ENCODE measurements around the gene RNH1. TPM values are rescaled to one million over a fixed set of nuclear protein-coding genes. Genes with fewer than 3 reads are reported as not detected.

Gene RNH1
- total RNA-seq, 4 donors from 2014 or later, result 243 to 354 (median 264) TPM

- Histone ChIP-seq H3K9me3 (no peaks in the 10 kb centered on the region), H3K27me3 (no peaks in the 10 kb centered on the region), H3K36me3 (peaks cover 0 to 39% of the 10 kb centered on the region in 2 donors), H3K4me3 (no peak overlapping the region), H3K4me1 (peaks cover 0 to 32% (median 16%) of the 10 kb centered on the region in 3 donors), H3K27ac (no peak overlapping the region)
- TF ChIP-seq POLR2AphosphoS5 (IDR thresholded peaks at IDR 0.05) (no peak), EP300 (IDR thresholded peaks at IDR 0.05) (no peak), POLR2A (IDR thresholded peaks at IDR 0.05) (no peak), CTCF (IDR thresholded peaks at IDR 0.05) (no peak)
- WGBS, 2 donors (ENCODE audit: low coverage in 1 of 2), result no CpG with 5 or more reads among the region's 28 CpGs
- ATAC-seq, result no peak
Measured at GRCh38 chr11:530960-531831, 24.2 kb upstream of the RNH1 start.

GRCh38 chr11:529728-530411, 22.8 kb upstream of the RNH1 start:
- Histone ChIP-seq H3K36me3 (peaks cover 0 to 39% of the 10 kb centered on the region in 2 donors), H3K4me1 (peaks cover 0 to 27% (median 13%) of the 10 kb centered on the region in 3 donors), H3K27ac (no peak overlapping the region), H3K9me3 (no peaks in the 10 kb centered on the region), H3K27me3 (no peaks in the 10 kb centered on the region), H3K4me3 (no peak overlapping the region)
- TF ChIP-seq POLR2AphosphoS5 (IDR thresholded peaks at IDR 0.05) (no peak), EP300 (IDR thresholded peaks at IDR 0.05) (no peak), CTCF (IDR thresholded peaks at IDR 0.05) (no peak), POLR2A (IDR thresholded peaks at IDR 0.05) (no peak)
- 50% methylated on average over 2 of the region's 18 CpGs; no CpG with 5 or more reads in 1 of the 2 donors for WGBS, 2 donors (ENCODE audit: low coverage in 1 of 2)
- ATAC-seq, result no peak

GRCh38 chr11:528815-529727, 22.0 kb upstream of the RNH1 start:
- WGBS, 2 donors (ENCODE audit: low coverage in 1 of 2), result 73% methylated on average over 3 of the region's 29 CpGs; no CpG with 5 or more reads in 1 of the 2 donors
- no peak overlapping the region for H3K4me3 ChIP-seq
- H3K9me3 ChIP-seq, result no peaks in the 10 kb centered on the region
- H3K4me1 ChIP-seq, result peaks cover 0 to 19% (median 6%) of the 10 kb centered on the region in 3 donors
- no peak overlapping the region for H3K27ac ChIP-seq
- H3K36me3 ChIP-seq, result peaks cover 0 to 39% of the 10 kb centered on the region in 2 donors
- TF ChIP-seq EP300 (IDR thresholded peaks at IDR 0.05) (no peak), POLR2AphosphoS5 (IDR thresholded peaks at IDR 0.05) (no peak), CTCF (IDR thresholded peaks at IDR 0.05) (no peak), POLR2A (IDR thresholded peaks at IDR 0.05) (no peak)
- no peaks in the 10 kb centered on the region for H3K27me3 ChIP-seq
- no peak for ATAC-seq

GRCh38 chr11:528166-528814, 21.2 kb upstream of the RNH1 start:
- no peak for ATAC-seq
- no peak overlapping the region for H3K4me3 ChIP-seq
- H3K9me3 ChIP-seq, result no peaks in the 10 kb centered on the region
- TF ChIP-seq EP300 (IDR thresholded peaks at IDR 0.05) (no peak), CTCF (IDR thresholded peaks at IDR 0.05) (no peak), POLR2AphosphoS5 (IDR thresholded peaks at IDR 0.05) (no peak), POLR2A (IDR thresholded peaks at IDR 0.05) (no peak)
- no peak overlapping the region for H3K27ac ChIP-seq
- no CpG with 5 or more reads among the region's 30 CpGs for WGBS, 2 donors (ENCODE audit: low coverage in 1 of 2)
- peaks cover 0 to 11% (median 0%) of the 10 kb centered on the region in 3 donors for H3K4me1 ChIP-seq
- no peaks in the 10 kb centered on the region for H3K27me3 ChIP-seq
- peaks cover 0 to 32% of the 10 kb centered on the region in 2 donors for H3K36me3 ChIP-seq
